ENCODE data around the gene CNKSR1.

CNKSR1 gene

GRCh38 chr1:26187882-26188281 is 10.6 kb downstream of the CNKSR1 start:
- Histone ChIP-seq H3K79me2 (ENCODE audit: low read length) (no peaks in the 10 kb centered on the region), H3K4me2 (ENCODE audit: low read length) (no peak overlapping the region), H4K20me1 (ENCODE audit: insufficient read depth, low read length) (no peaks in the 10 kb centered on the region), H3K36me3 (replicated peaks; ENCODE audit: low read depth, low read length) (no peaks in the 10 kb centered on the region), H3K27ac (ENCODE audit: low read length) (no peak overlapping the region), H2AFZ (ENCODE audit: low read depth, low read length) (no peak overlapping the region), H3K4me3 (ENCODE audit: low read length) (no peak overlapping the region), H3K4me1 (ENCODE audit: low read length) (no peaks in the 10 kb centered on the region), H3K27me3 (ENCODE audit: low read depth, low read length) (no peaks in the 10 kb centered on the region), H3K9me3 (ENCODE audit: insufficient read depth, low read length) (no peaks in the 10 kb centered on the region), H3K9ac (ENCODE audit: low read length) (no peak overlapping the region)
- TF ChIP-seq EZH2phosphoT487 (IDR thresholded peaks at IDR 0.05; ENCODE audit: low read depth): no peak
- TF ChIP-seq, protein P1, sequence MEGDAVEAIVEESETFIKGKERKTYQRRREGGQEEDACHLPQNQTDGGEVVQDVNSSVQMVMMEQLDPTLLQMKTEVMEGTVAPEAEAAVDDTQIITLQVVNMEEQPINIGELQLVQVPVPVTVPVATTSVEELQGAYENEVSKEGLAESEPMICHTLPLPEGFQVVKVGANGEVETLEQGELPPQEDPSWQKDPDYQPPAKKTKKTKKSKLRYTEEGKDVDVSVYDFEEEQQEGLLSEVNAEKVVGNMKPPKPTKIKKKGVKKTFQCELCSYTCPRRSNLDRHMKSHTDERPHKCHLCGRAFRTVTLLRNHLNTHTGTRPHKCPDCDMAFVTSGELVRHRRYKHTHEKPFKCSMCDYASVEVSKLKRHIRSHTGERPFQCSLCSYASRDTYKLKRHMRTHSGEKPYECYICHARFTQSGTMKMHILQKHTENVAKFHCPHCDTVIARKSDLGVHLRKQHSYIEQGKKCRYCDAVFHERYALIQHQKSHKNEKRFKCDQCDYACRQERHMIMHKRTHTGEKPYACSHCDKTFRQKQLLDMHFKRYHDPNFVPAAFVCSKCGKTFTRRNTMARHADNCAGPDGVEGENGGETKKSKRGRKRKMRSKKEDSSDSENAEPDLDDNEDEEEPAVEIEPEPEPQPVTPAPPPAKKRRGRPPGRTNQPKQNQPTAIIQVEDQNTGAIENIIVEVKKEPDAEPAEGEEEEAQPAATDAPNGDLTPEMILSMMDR (IDR thresholded peaks at IDR 0.05; ENCODE audit: low read depth, low read length): no peak

GRCh38 chr1:26188477-26188876 is 11.2 kb downstream of the CNKSR1 start:
- H3K27me3 ChIP-seq (ENCODE audit: low read depth, low read length): no peaks in the 10 kb centered on the region
- H3K79me2 ChIP-seq (ENCODE audit: low read length): no peaks in the 10 kb centered on the region
- no peak overlapping the region for H2AFZ ChIP-seq (ENCODE audit: low read depth, low read length)
- no peak overlapping the region for H3K4me3 ChIP-seq (ENCODE audit: low read length)
- H3K36me3 ChIP-seq (replicated peaks; ENCODE audit: low read depth, low read length): no peaks in the 10 kb centered on the region
- no peak overlapping the region for H3K4me2 ChIP-seq (ENCODE audit: low read length)
- H3K27ac ChIP-seq (ENCODE audit: low read length): no peak overlapping the region
- no peaks in the 10 kb centered on the region for H4K20me1 ChIP-seq (ENCODE audit: insufficient read depth, low read length)
- no peak overlapping the region for H3K9ac ChIP-seq (ENCODE audit: low read length)
- no peaks in the 10 kb centered on the region for H3K4me1 ChIP-seq (ENCODE audit: low read length)
- TF ChIP-seq, protein P1 (IDR thresholded peaks at IDR 0.05; ENCODE audit: low read depth, low read length): no peak
- TF ChIP-seq EZH2phosphoT487 (IDR thresholded peaks at IDR 0.05; ENCODE audit: low read depth): no peak
- H3K9me3 ChIP-seq (ENCODE audit: insufficient read depth, low read length): no peaks in the 10 kb centered on the region

DNA sequence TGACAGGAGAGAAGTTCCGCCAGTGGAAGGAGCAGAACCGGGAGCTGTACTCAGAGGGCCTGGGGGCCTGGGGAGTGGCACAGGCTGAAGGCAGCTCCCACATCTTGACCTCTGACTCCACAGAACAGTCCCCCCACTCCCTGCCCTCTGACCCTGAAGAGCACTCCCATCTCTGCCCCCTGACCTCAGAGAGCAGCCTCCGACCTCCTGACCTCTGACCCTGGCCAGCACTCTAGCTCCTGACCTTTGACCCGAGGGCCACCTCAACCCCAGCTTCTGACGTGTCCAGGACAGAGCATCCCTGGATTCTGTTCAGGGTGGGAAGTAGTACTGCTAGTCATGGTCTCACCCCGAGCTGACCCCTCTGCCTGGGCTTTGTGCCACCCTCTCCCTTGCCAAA is 12.0 kb downstream of the CNKSR1 start:
- no peak overlapping the region for H3K9ac ChIP-seq (ENCODE audit: low read length)
- TF ChIP-seq, protein P1 (IDR thresholded peaks at IDR 0.05; ENCODE audit: low read depth, low read length): no peak
- TF ChIP-seq EZH2phosphoT487 (IDR thresholded peaks at IDR 0.05; ENCODE audit: low read depth): no peak
- no peaks in the 10 kb centered on the region for H3K36me3 ChIP-seq (replicated peaks; ENCODE audit: low read depth, low read length)
- no peaks in the 10 kb centered on the region for H4K20me1 ChIP-seq (ENCODE audit: insufficient read depth, low read length)
- no peaks in the 10 kb centered on the region for H3K27me3 ChIP-seq (ENCODE audit: low read depth, low read length)
- H3K9me3 ChIP-seq (ENCODE audit: insufficient read depth, low read length): no peaks in the 10 kb centered on the region
- H2AFZ ChIP-seq (ENCODE audit: low read depth, low read length): no peak overlapping the region
- H3K4me3 ChIP-seq (ENCODE audit: low read length): no peak overlapping the region
- no peaks in the 10 kb centered on the region for H3K4me1 ChIP-seq (ENCODE audit: low read length)
- no peak overlapping the region for H3K4me2 ChIP-seq (ENCODE audit: low read length)
- no peaks in the 10 kb centered on the region for H3K79me2 ChIP-seq (ENCODE audit: low read length)
- H3K27ac ChIP-seq (ENCODE audit: low read length): no peak overlapping the region

DNA sequence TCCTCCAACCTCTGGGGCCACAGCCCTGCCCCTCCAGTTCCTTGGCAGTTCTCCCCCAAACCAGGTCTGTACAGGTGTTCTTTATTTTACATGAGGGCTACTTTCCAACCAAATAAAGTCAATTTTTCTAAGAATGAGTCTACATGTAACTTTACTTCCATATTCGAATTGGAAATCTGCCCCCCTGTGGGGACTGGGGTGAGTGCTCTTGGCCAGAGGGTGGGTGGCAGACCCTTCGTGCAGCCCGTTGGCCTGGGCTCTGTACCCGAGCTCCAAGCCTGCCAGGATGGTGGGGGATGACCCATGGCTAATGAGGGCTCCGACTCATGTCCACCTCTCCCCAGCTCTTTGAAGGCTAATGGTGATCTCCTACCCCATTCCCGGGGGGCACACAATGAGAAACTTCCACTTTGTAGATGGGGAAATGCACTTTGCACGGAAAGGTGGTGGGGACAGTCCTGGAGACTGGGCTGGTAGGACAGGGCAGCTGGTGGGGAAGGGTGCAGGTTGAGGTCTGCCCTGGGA is 12.5 kb downstream of the CNKSR1 start:
- Histone ChIP-seq H3K9ac (ENCODE audit: low read length) (no peak overlapping the region), H3K4me2 (ENCODE audit: low read length) (no peak overlapping the region)

More for the DNA sequence above, 12.5 kb downstream of the CNKSR1 start:
- Histone ChIP-seq H3K27ac (ENCODE audit: low read length) (no peak overlapping the region), H3K4me1 (ENCODE audit: low read length) (no peaks in the 10 kb centered on the region), H3K36me3 (replicated peaks; ENCODE audit: low read depth, low read length) (no peaks in the 10 kb centered on the region), H3K4me3 (ENCODE audit: low read length) (no peak overlapping the region), H2AFZ (ENCODE audit: low read depth, low read length) (no peak overlapping the region), H3K27me3 (ENCODE audit: low read depth, low read length) (no peaks in the 10 kb centered on the region), H3K79me2 (ENCODE audit: low read length) (no peaks in the 10 kb centered on the region), H4K20me1 (ENCODE audit: insufficient read depth, low read length) (no peaks in the 10 kb centered on the region), H3K9me3 (ENCODE audit: insufficient read depth, low read length) (no peaks in the 10 kb centered on the region)
- TF ChIP-seq, protein P1 (IDR thresholded peaks at IDR 0.05; ENCODE audit: low read depth, low read length): no peak
- TF ChIP-seq EZH2phosphoT487 (IDR thresholded peaks at IDR 0.05; ENCODE audit: low read depth): no peak

Measured in OCI-LY3 (cell line).